Body of pancreas (tissue), 4 donors: Measurements from ENCODE around the gene RPS29. TPM values are rescaled to one million over a fixed set of nuclear protein-coding genes. Genes with fewer than 3 reads are reported as not detected.
A peak's percentile ranks its signal among the peaks of the same experiment; 100 is the strongest.

ENCODE experiments used
- ATAC-seq: fragments of 150-250 bp; one replicate; pipeline ENCODE4 v1.9.1; 2016
- DNase-seq, 4 donors: peaks; one replicate each; pipeline ENCODE4 v3.0.0-alpha.2; 2019
- H3K27ac ChIP-seq, 4 donors: fragments of 200-600 bp; sonication (generic); 1 replicate in 3 of 4; 2 replicates in 1 of 4; pipeline versions ENCODE4 v1.5.1 to v1.6.1; 2016 to 2019; ENCODE audit warnings: mild to moderate bottlenecking in 1 of 4, mixed read lengths in 1 of 4, moderate library complexity in 1 of 4
- H3K27me3 ChIP-seq, 2 donors: fragments of 200-600 bp; sonication (generic); one replicate each; pipeline ENCODE4 v1.6.0; 2016; ENCODE audit warnings: mild to moderate bottlenecking in 1 of 2
- H3K36me3 ChIP-seq, 2 donors: fragments of 200-600 bp; sonication (generic); replicated peaks in 1 of 2; 2 replicates each; pipeline ENCODE4 v1.5.1; 2016; ENCODE audit warnings: low read depth in 2 of 2; ENCODE audit not compliant: insufficient read depth in 1 of 2
- H3K4me1 ChIP-seq: fragments of 200-600 bp; sonication (generic); one replicate; pipeline ENCODE4 v1.6.0; 2016
- H3K4me3 ChIP-seq, 2 donors: fragments of 200-600 bp; sonication (generic); 1 replicate in 1 of 2; 2 replicates in 1 of 2; pipeline ENCODE4 v1.5.1; 2016 to 2019
- H3K9me3 ChIP-seq, 3 donors: fragments of 200-600 bp; sonication (generic); 1 replicate in 2 of 3; 2 replicates in 1 of 3; pipeline ENCODE4 v1.5.1; 2016
- CTCF ChIP-seq, 7 experiments: fragments of 450-650 bp in 4 of 7; fragments of 200-600 bp in 3 of 7; sonication (generic) in 3 of 7; IDR thresholded peaks; one replicate each; pipeline ENCODE4 v1.5.1; 2016 to 2019; ENCODE audit warnings: antibody characterized with exemption in 7 of 7
- POLR2A ChIP-seq, 3 donors: fragments of 450-650 bp; IDR thresholded peaks; one replicate each; pipeline ENCODE4 v1.6.1; 2016; ENCODE audit warnings: antibody characterized with exemption in 3 of 3, mild to moderate bottlenecking in 2 of 3
- WGBS, 2 donors: methylation state at CpG; one replicate each; pipeline ENCODE4 v1.1.5; 2017; 5-methylcytosine and 5-hydroxymethylcytosine counted together
- intact Hi-C: fragments of 100-400 bp; cut with DNase I; formaldehyde crosslinking; loops from one replicate; pipeline ENCODE4 v1.15.1; 2023
- total RNA-seq, 2 donors: library from RNA; depleted of rRNA; stranded (reverse); fragments of >200 nt; gene quantifications; one replicate each; pipeline ENCODE4 v1.1.0, GENCODE V29; 2016

Gene RPS29
- total RNA-seq, 2 donors from 2014 or later, result 1,265 to 2,856 TPM

GRCh38 chr14:49598189-49598484 lies 12.0 kb upstream of the RPS29 start:
- DNase-seq (peak in 1 of 4 donors; percentile 52), ATAC-seq (no peak)
- 0 to 1% methylated on average over 14 to 15 of the region's 15 CpGs for WGBS, 2 donors
- Histone ChIP-seq H3K4me1 (peaks cover 25% of the 10 kb centered on the region), H3K27me3 (no peaks in the 10 kb centered on the region), H3K4me3 (peak overlapping the region; percentile 52 to 71), H3K9me3 (no peaks in the 10 kb centered on the region), H3K36me3 (no peaks in the 10 kb centered on the region), H3K27ac (peak overlapping the region; percentile 96 to 99 (median 98))
- no peak for TF ChIP-seq POLR2A (IDR thresholded peaks at IDR 0.05)
- TF ChIP-seq CTCF (IDR thresholded peaks at IDR 0.05), result no peak
- intact Hi-C loops, result no loop called here

GRCh38 chr14:49594347-49595091 lies 8.3 kb upstream of the RPS29 start:
- H3K36me3 ChIP-seq, result no peaks in the 10 kb centered on the region
- TF ChIP-seq CTCF (IDR thresholded peaks at IDR 0.05) (no peak), POLR2A (IDR thresholded peaks at IDR 0.05) (no peak)
- ATAC-seq, result no peak
- DNase-seq, result peak in 2 of 4 donors; percentile 29 to 54
- H3K4me3 ChIP-seq, result no peak overlapping the region
- H3K27me3 ChIP-seq, result no peaks in the 10 kb centered on the region
- 16 to 21% methylated on average over 4 of the region's 4 CpGs for WGBS, 2 donors
- peaks cover 20% of the 10 kb centered on the region for H3K4me1 ChIP-seq
- intact Hi-C loops, result no loop called here
- no peaks in the 10 kb centered on the region for H3K9me3 ChIP-seq
- H3K27ac ChIP-seq, result peak overlapping the region in 1 of 4 donors; percentile 30

GRCh38 chr14:49593016-49593415 lies 6.8 kb upstream of the RPS29 start:
- ATAC-seq (no peak), DNase-seq (no peak)
- no peaks in the 10 kb centered on the region for H3K27me3 ChIP-seq
- TF ChIP-seq POLR2A (IDR thresholded peaks at IDR 0.05) (no peak), CTCF (IDR thresholded peaks at IDR 0.05) (no peak)
- H3K4me1 ChIP-seq, result peaks cover 20% of the 10 kb centered on the region
- no peaks in the 10 kb centered on the region for H3K9me3 ChIP-seq
- no peak overlapping the region for H3K4me3 ChIP-seq
- no peaks in the 10 kb centered on the region for H3K36me3 ChIP-seq
- no peak overlapping the region for H3K27ac ChIP-seq
- WGBS, 2 donors, result 77 to 78% methylated on average over 3 of the region's 3 CpGs
- intact Hi-C loops, result no loop called here

- Histone ChIP-seq H3K36me3 (no peaks in the 10 kb centered on the region), H3K4me1 (peaks cover 15% of the 10 kb centered on the region), H3K27ac (no peak overlapping the region), H3K9me3 (no peaks in the 10 kb centered on the region), H3K27me3 (no peaks in the 10 kb centered on the region), H3K4me3 (no peak overlapping the region)
- DNase-seq (no peak), ATAC-seq (no peak)
- intact Hi-C loops, result no loop called here
- 85 to 88% methylated on average over 3 of the region's 3 CpGs for WGBS, 2 donors
- no peak for TF ChIP-seq CTCF (IDR thresholded peaks at IDR 0.05)
- TF ChIP-seq POLR2A (IDR thresholded peaks at IDR 0.05), result no peak
These were observed 3.2 kb upstream of the RPS29 start for GRCh38 chr14:49589387-49589786.
